ENCODE data around the gene KLRC4. TPM values are rescaled to one million over a fixed set of nuclear protein-coding genes. Genes with fewer than 3 reads are reported as not detected.

The KLRC4 gene
- polyA plus RNA-seq, 1 of the 3 experiments (the other 2 are of a cell fraction), result not detected

GRCh38 chr12:10358969-10359368 is 50.6 kb downstream of the KLRC4 start (continued):
- TF ChIP-seq IRF3 (IDR thresholded peaks at IDR 0.05; ENCODE audit: low read depth, low read length) (no peak), MEF2A (IDR thresholded peaks at IDR 0.05; ENCODE audit: borderline replicate concordance, low read depth) (no peak), TEAD4 (IDR thresholded peaks at IDR 0.05; ENCODE audit: borderline replicate concordance, insufficient read depth) (no peak), ELF1 (IDR thresholded peaks at IDR 0.05) (no peak), USF2 (IDR thresholded peaks at IDR 0.05; ENCODE audit: borderline replicate concordance, low read depth, low read length) (no peak)

GRCh38 chr12:10358131-10358530 is 51.4 kb downstream of the KLRC4 start:
- ChIA-PET CTCF (no interaction called here), POLR2A (no interaction called here)
- H3K4me3 ChIP-seq (ENCODE audit: low read depth in 2 of 2, low read length in 1 of 2), result no peak overlapping the region
- H4K20me1 ChIP-seq (ENCODE audit: insufficient read depth), result no peaks in the 10 kb centered on the region
- no peaks in the 10 kb centered on the region for H3K36me3 ChIP-seq (replicated peaks in 1 of 2; ENCODE audit: control insufficient read depth in 1 of 2, insufficient read depth in 2 of 2, low read length in 1 of 2)
- H3K9me3 ChIP-seq, result no peaks in the 10 kb centered on the region
- no peak overlapping the region for H2AFZ ChIP-seq (ENCODE audit: low read depth)
- no peaks in the 10 kb centered on the region for H3K27me3 ChIP-seq (ENCODE audit: insufficient read depth)
- 29% methylated on average over 3 of the region's 5 CpGs for WGBS (ENCODE audit: low lambda C conversion rate)
- no peak overlapping the region for H3K9ac ChIP-seq
- no peaks in the 10 kb centered on the region for H3F3A ChIP-seq (replicated peaks; ENCODE audit: insufficient read depth)
- no peaks in the 10 kb centered on the region for H3K4me1 ChIP-seq (ENCODE audit: control insufficient read depth in 1 of 2, insufficient read depth in 2 of 2, low read depth in 1 of 2, low read length in 1 of 2)
- no peaks in the 10 kb centered on the region for H3K79me2 ChIP-seq (ENCODE audit: insufficient read depth)
- no peak overlapping the region for H3K27ac ChIP-seq (ENCODE audit: low read depth in 2 of 2, low read length in 1 of 2)
- DNase-seq, result no peak
- H3K9me2 ChIP-seq, result no peaks in the 10 kb centered on the region
- no peak overlapping the region for H3K4me2 ChIP-seq
- TF ChIP-seq FOSL2 (IDR thresholded peaks at IDR 0.05; ENCODE audit: borderline replicate concordance, low read depth) (no peak), TCF12 (IDR thresholded peaks at IDR 0.05) (no peak), REST (IDR thresholded peaks at IDR 0.05; ENCODE audit: low read depth, low read length) (no peak), FOXM1 (IDR thresholded peaks at IDR 0.05; ENCODE audit: low read depth) (no peak), EZH2phosphoT487 (IDR thresholded peaks at IDR 0.05; ENCODE audit: borderline replicate concordance, low read depth) (no peak), YY1 (IDR thresholded peaks at IDR 0.05; ENCODE audit: low read depth) (no peak), TAF1 (IDR thresholded peaks at IDR 0.05; ENCODE audit: borderline replicate concordance, low read depth, low read length) (no peak), SIN3A (IDR thresholded peaks at IDR 0.05; ENCODE audit: borderline replicate concordance, low read depth, low read length) (no peak), NFIC (IDR thresholded peaks at IDR 0.05; ENCODE audit: borderline replicate concordance) (no peak), RFX5 (IDR thresholded peaks at IDR 0.05; ENCODE audit: low read length) (no peak), CTCF (IDR thresholded peaks at IDR 0.05) (no peak), EP300 (IDR thresholded peaks at IDR 0.05; ENCODE audit: borderline replicate concordance in 1 of 2, low read depth in 1 of 2, low read length in 1 of 2) (no peak), MEF2A (IDR thresholded peaks at IDR 0.05; ENCODE audit: borderline replicate concordance, low read depth) (no peak), ELF1 (IDR thresholded peaks at IDR 0.05) (no peak), CHD2 (IDR thresholded peaks at IDR 0.05; ENCODE audit: low read length, partially characterized antibody) (no peak), PBX3 (IDR thresholded peaks at IDR 0.05) (no peak), ZBTB33 (IDR thresholded peaks at IDR 0.05; ENCODE audit: borderline replicate concordance, low read depth) (no peak), RCOR1 (IDR thresholded peaks at IDR 0.05; ENCODE audit: low read length) (no peak), GABPA (IDR thresholded peaks at IDR 0.05; ENCODE audit: low read depth) (no peak)
